HEK293T (cell line): ENCODE measurements around the gene LSM3.

Experiments used
- CTCF ChIA-PET: fragments of 350-600 bp; formaldehyde crosslinking; extraction: SDS; loops from one replicate; lab custom pipeline; 2021; ENCODE audit warnings: antibody characterized with exemption, inconsistent platforms; lab: Yijun Ruan, JAX
- POLR2A ChIA-PET: fragments of 350-600 bp; formaldehyde crosslinking; extraction: SDS; loops from one replicate; lab custom pipeline; 2020; ENCODE audit warnings: antibody characterized with exemption, inconsistent platforms; lab: Yijun Ruan, JAX
- DNase-seq: peaks from one replicate; pipeline ENCODE4 v3.0.0; 2012; ENCODE audit warnings: mixed read lengths; ENCODE audit errors: extremely low spot score
- ARNT ChIP-seq: fragments of 450-650 bp; IDR thresholded peaks from 2 replicates; pipeline ENCODE4 v1.6.1; 2017; ENCODE audit warnings: mild to moderate bottlenecking
- BHLHE40 ChIP-seq: fragments of 450-650 bp; IDR thresholded peaks from 2 replicates; pipeline ENCODE4 v1.6.1; 2016; ENCODE audit warnings: mild to moderate bottlenecking, moderate library complexity, borderline replicate concordance
- CTBP1 ChIP-seq: fragments of 450-650 bp; IDR thresholded peaks from 2 replicates; pipeline ENCODE4 v1.6.1; 2016; ENCODE audit warnings: borderline replicate concordance
- ELF4 ChIP-seq: fragments of 450-650 bp; IDR thresholded peaks from 2 replicates; pipeline ENCODE4 v1.6.1; 2017; ENCODE audit warnings: antibody characterized with exemption
- FOXA1 ChIP-seq: fragments of 450-650 bp; IDR thresholded peaks from 2 replicates; pipeline ENCODE4 v1.6.1; 2016; ENCODE audit warnings: mild to moderate bottlenecking
- FOXK2 ChIP-seq: fragments of 450-650 bp; IDR thresholded peaks from 2 replicates; pipeline ENCODE4 v1.6.1; 2016; ENCODE audit warnings: mild to moderate bottlenecking
- FOXM1 ChIP-seq: fragments of 450-650 bp; IDR thresholded peaks from 2 replicates; pipeline ENCODE4 v1.6.1; 2017; ENCODE audit warnings: mild to moderate bottlenecking, borderline replicate concordance
- HDGF ChIP-seq: fragments of 450-650 bp; IDR thresholded peaks from 2 replicates; pipeline ENCODE4 v1.6.1; 2017; ENCODE audit warnings: antibody characterized with exemption, borderline replicate concordance
- L3MBTL2 ChIP-seq: fragments of 450-650 bp; conservative IDR thresholded peaks from 2 replicates; pipeline ENCODE4 v1.6.1; 2016; ENCODE audit warnings: mild to moderate bottlenecking
- LEF1 ChIP-seq: fragments of 450-650 bp; IDR thresholded peaks from 2 replicates; pipeline ENCODE4 v1.6.1; 2017; ENCODE audit warnings: mild to moderate bottlenecking, borderline replicate concordance
- NFRKB ChIP-seq: fragments of 450-650 bp; IDR thresholded peaks from 2 replicates; pipeline ENCODE4 v1.6.1; 2016; ENCODE audit warnings: mild to moderate bottlenecking, moderate library complexity
- PKNOX1 ChIP-seq: fragments of 450-650 bp; IDR thresholded peaks from 2 replicates; pipeline ENCODE4 v1.6.1; 2016
- SP1 ChIP-seq: fragments of 450-650 bp; IDR thresholded peaks from 2 replicates; pipeline ENCODE4 v1.6.1; 2017
- SUZ12 ChIP-seq: fragments of 450-650 bp; IDR thresholded peaks from 2 replicates; pipeline ENCODE4 v1.6.1; 2016; ENCODE audit warnings: mild to moderate bottlenecking
- TARDBP ChIP-seq: fragments of 450-650 bp; IDR thresholded peaks from 2 replicates; pipeline ENCODE4 v1.6.1; 2016
- ZNF384 ChIP-seq: fragments of 450-650 bp; IDR thresholded peaks from 2 replicates; pipeline ENCODE4 v1.6.1; 2016

LSM3 gene

GRCh38 chr3:14244521-14245247 lies 66.1 kb downstream of the LSM3 start:
- CTCF ChIA-PET: no interaction called here
- TF ChIP-seq BHLHE40 (no peak), SP1 (no peak), ZNF384 (no peak), HDGF (no peak), FOXA1 (no peak), NFRKB (no peak), FOXK2 (no peak), ARNT (no peak), FOXM1 (no peak), CTBP1 (no peak), PKNOX1 (no peak), ELF4 (no peak), LEF1 (no peak), SUZ12 (no peak), L3MBTL2 (no peak)
- POLR2A ChIA-PET: no interaction called here
- DNase-seq: no peak

- POLR2A ChIA-PET: no interaction called here
- TF ChIP-seq ARNT (no peak), NFRKB (no peak), LEF1 (no peak), PKNOX1 (no peak), HDGF (no peak), FOXA1 (no peak), SUZ12 (no peak), CTBP1 (no peak), FOXK2 (no peak), ZNF384 (no peak), FOXM1 (no peak), L3MBTL2 (no peak), ELF4 (no peak), SP1 (no peak)
- DNase-seq: no peak
- CTCF ChIA-PET: no interaction called here
Observed at GRCh38 chr3:14245248-14245639, 66.6 kb downstream of the LSM3 start.

DNA sequence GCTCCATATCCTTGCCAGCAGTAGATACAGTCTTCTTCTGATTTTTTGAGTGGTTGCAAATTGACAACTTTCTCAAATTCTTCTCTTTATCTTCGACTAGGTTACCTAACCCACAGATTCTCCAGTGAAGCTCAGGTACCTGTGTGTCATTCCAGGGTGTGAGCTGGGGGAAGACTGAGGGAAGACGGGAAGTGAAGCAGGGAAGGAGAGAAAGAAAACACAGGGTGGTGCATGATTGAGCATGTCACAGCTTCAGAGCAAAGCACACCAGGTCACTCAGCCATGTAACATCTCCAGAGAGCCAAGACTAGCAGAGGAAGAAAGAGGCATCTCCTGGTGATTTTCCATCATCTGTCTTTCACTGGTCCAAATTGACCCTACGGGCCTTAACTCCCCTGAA lies 67.2 kb downstream of the LSM3 start:
- POLR2A ChIA-PET: no interaction called here
- no peak for TF ChIP-seq TARDBP
- TF ChIP-seq L3MBTL2: no peak
- no peak for TF ChIP-seq CTBP1
- TF ChIP-seq PKNOX1: no peak
- no peak for TF ChIP-seq ZNF384
- no peak for TF ChIP-seq SUZ12
- TF ChIP-seq FOXK2: no peak
- no peak for TF ChIP-seq FOXA1
- no peak for TF ChIP-seq NFRKB
- TF ChIP-seq FOXM1: no peak
- no peak for TF ChIP-seq BHLHE40
- no peak for TF ChIP-seq ELF4
- no peak for TF ChIP-seq LEF1
- TF ChIP-seq SP1: no peak
- TF ChIP-seq HDGF: no peak
- no peak for DNase-seq
- CTCF ChIA-PET: no interaction called here

GRCh38 chr3:14246414-14246813 lies 67.8 kb downstream of the LSM3 start:
- TF ChIP-seq BHLHE40 (no peak), SP1 (no peak), FOXA1 (no peak), CTBP1 (no peak), ZNF384 (no peak), FOXK2 (no peak), SUZ12 (no peak), HDGF (no peak), ARNT (no peak), NFRKB (no peak), FOXM1 (no peak), PKNOX1 (no peak), L3MBTL2 (no peak), ELF4 (no peak), TARDBP (no peak), LEF1 (no peak)
- ChIA-PET CTCF (no interaction called here), POLR2A (no interaction called here)
- no peak for DNase-seq

- DNase-seq: no peak
- CTCF ChIA-PET: no interaction called here
- POLR2A ChIA-PET: no interaction called here
- TF ChIP-seq HDGF: no peak
- no peak for TF ChIP-seq CTBP1
- no peak for TF ChIP-seq ELF4
- TF ChIP-seq FOXK2: no peak
- TF ChIP-seq FOXA1: no peak
- TF ChIP-seq L3MBTL2: no peak
- no peak for TF ChIP-seq LEF1
- no peak for TF ChIP-seq SUZ12
- no peak for TF ChIP-seq PKNOX1
- TF ChIP-seq NFRKB: no peak
Observed at GRCh38 chr3:14248477-14248848, 69.8 kb downstream of the LSM3 start.
